ENCODE measurements around the gene EPS8L3. TPM values are rescaled to one million over a fixed set of nuclear protein-coding genes. Genes with fewer than 3 reads are reported as not detected.

Gene EPS8L3
- total and polyA plus RNA-seq, 4 donors, result 0.09 to 0.38 (median 0.15) TPM; not detected in 1

- no peak overlapping the region for H3K9ac ChIP-seq (ENCODE audit: low read depth in 1 of 2, low read length in 2 of 2)
- H3K4me3 ChIP-seq (ENCODE audit: low read depth in 1 of 3, low read length in 3 of 3), result no peak overlapping the region
- no peaks in the 10 kb centered on the region for H3K36me3 ChIP-seq (ENCODE audit: control insufficient read depth in 4 of 4, insufficient read depth in 3 of 4, low read depth in 1 of 4, low read length in 3 of 4)
- DNase-seq (ENCODE audit: low spot score), result no peak
- no peak overlapping the region for H3K27ac ChIP-seq (ENCODE audit: low read depth in 1 of 2, low read length in 2 of 2)
- WGBS, result 92% methylated on average over 8 of the region's 8 CpGs
- TF ChIP-seq, protein P1, sequence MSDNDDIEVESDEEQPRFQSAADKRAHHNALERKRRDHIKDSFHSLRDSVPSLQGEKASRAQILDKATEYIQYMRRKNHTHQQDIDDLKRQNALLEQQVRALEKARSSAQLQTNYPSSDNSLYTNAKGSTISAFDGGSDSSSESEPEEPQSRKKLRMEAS (IDR thresholded peaks at IDR 0.05), result no peak
- TF ChIP-seq NR2F2 (IDR thresholded peaks at IDR 0.05) (no peak), CTCF (IDR thresholded peaks at IDR 0.05; ENCODE audit: low read depth, low read length, missing input control) (no peak), JUND (IDR thresholded peaks at IDR 0.05) (no peak), HNF4A (conservative IDR thresholded peaks at IDR 0.05) (no peak), YY1 (IDR thresholded peaks at IDR 0.05) (no peak), ATF3 (IDR thresholded peaks at IDR 0.05) (no peak), RAD21 (IDR thresholded peaks at IDR 0.05) (no peak), FOXA2 (IDR thresholded peaks at IDR 0.05) (no peak), GABPA (IDR thresholded peaks at IDR 0.05 in 1 of 2, conservative IDR thresholded peaks at IDR 0.05 in 1 of 2) (no peak), FOXA1 (IDR thresholded peaks at IDR 0.05) (no peak), EGR1 (IDR thresholded peaks at IDR 0.05; ENCODE audit: low read depth in 2 of 2) (no peak), SP1 (IDR thresholded peaks at IDR 0.05) (no peak)
- TF ChIP-seq, protein P2, sequence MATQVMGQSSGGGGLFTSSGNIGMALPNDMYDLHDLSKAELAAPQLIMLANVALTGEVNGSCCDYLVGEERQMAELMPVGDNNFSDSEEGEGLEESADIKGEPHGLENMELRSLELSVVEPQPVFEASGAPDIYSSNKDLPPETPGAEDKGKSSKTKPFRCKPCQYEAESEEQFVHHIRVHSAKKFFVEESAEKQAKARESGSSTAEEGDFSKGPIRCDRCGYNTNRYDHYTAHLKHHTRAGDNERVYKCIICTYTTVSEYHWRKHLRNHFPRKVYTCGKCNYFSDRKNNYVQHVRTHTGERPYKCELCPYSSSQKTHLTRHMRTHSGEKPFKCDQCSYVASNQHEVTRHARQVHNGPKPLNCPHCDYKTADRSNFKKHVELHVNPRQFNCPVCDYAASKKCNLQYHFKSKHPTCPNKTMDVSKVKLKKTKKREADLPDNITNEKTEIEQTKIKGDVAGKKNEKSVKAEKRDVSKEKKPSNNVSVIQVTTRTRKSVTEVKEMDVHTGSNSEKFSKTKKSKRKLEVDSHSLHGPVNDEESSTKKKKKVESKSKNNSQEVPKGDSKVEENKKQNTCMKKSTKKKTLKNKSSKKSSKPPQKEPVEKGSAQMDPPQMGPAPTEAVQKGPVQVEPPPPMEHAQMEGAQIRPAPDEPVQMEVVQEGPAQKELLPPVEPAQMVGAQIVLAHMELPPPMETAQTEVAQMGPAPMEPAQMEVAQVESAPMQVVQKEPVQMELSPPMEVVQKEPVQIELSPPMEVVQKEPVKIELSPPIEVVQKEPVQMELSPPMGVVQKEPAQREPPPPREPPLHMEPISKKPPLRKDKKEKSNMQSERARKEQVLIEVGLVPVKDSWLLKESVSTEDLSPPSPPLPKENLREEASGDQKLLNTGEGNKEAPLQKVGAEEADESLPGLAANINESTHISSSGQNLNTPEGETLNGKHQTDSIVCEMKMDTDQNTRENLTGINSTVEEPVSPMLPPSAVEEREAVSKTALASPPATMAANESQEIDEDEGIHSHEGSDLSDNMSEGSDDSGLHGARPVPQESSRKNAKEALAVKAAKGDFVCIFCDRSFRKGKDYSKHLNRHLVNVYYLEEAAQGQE (IDR thresholded peaks at IDR 0.05), result no peak
- TF ChIP-seq, protein P3, sequence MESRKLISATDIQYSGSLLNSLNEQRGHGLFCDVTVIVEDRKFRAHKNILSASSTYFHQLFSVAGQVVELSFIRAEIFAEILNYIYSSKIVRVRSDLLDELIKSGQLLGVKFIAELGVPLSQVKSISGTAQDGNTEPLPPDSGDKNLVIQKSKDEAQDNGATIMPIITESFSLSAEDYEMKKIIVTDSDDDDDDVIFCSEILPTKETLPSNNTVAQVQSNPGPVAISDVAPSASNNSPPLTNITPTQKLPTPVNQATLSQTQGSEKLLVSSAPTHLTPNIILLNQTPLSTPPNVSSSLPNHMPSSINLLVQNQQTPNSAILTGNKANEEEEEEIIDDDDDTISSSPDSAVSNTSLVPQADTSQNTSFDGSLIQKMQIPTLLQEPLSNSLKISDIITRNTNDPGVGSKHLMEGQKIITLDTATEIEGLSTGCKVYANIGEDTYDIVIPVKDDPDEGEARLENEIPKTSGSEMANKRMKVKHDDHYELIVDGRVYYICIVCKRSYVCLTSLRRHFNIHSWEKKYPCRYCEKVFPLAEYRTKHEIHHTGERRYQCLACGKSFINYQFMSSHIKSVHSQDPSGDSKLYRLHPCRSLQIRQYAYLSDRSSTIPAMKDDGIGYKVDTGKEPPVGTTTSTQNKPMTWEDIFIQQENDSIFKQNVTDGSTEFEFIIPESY (IDR thresholded peaks at IDR 0.05), result no peak
- H3K27me3 ChIP-seq (ENCODE audit: control insufficient read depth in 4 of 4, insufficient read depth in 4 of 4, low read length in 3 of 4), result no peaks in the 10 kb centered on the region
- H3K4me1 ChIP-seq (ENCODE audit: control insufficient read depth in 4 of 4, insufficient read depth in 4 of 4, low read length in 3 of 4), result no peaks in the 10 kb centered on the region
- H3K9me3 ChIP-seq (ENCODE audit: control insufficient read depth in 4 of 4, low read length in 3 of 4), result no peaks in the 10 kb centered on the region
Measured at GRCh38 chr1:109805486-109806165, 41.9 kb upstream of the EPS8L3 start.

DNA sequence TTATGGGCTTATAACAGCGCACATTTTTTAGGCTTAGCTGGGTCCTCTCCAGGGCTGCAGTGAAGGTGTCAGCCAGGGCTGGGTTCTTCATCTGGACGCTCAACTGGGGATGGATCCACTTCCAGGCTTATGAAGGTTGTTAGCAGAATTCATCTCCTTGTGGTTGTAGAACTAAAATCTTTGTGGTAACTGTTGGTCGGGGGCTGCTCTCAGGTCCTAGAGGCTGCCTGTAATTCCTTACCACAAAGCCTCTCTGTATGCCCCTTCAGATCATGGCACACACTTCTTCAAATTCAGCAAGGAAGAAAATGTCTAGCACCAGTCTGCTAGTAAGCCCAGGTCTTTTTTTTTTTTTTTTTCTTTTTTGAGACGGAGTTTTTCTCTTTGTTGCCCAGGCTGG is 40.9 kb upstream of the EPS8L3 start:
- no peaks in the 10 kb centered on the region for H3K36me3 ChIP-seq (ENCODE audit: control insufficient read depth in 4 of 4, insufficient read depth in 3 of 4, low read depth in 1 of 4, low read length in 3 of 4)
- no peak for DNase-seq (ENCODE audit: low spot score)
- no peak overlapping the region for H3K9ac ChIP-seq (ENCODE audit: low read depth in 1 of 2, low read length in 2 of 2)
- H3K27ac ChIP-seq (ENCODE audit: low read depth in 1 of 2, low read length in 2 of 2), result no peak overlapping the region
- H3K9me3 ChIP-seq (ENCODE audit: control insufficient read depth in 4 of 4, low read length in 3 of 4), result no peaks in the 10 kb centered on the region
- no peaks in the 10 kb centered on the region for H3K4me1 ChIP-seq (ENCODE audit: control insufficient read depth in 4 of 4, insufficient read depth in 4 of 4, low read length in 3 of 4)
- TF ChIP-seq JUND (IDR thresholded peaks at IDR 0.05), result no peak
- no peak for TF ChIP-seq TAF1 (conservative IDR thresholded peaks at IDR 0.05)
- no peak for TF ChIP-seq NR2F2 (IDR thresholded peaks at IDR 0.05)
- TF ChIP-seq, protein P1 (IDR thresholded peaks at IDR 0.05), result no peak
- no peak overlapping the region for H3K4me3 ChIP-seq (ENCODE audit: low read depth in 1 of 3, low read length in 3 of 3)
- WGBS, result 92% methylated on average over 4 of the region's 4 CpGs
- H3K27me3 ChIP-seq (ENCODE audit: control insufficient read depth in 4 of 4, insufficient read depth in 4 of 4, low read length in 3 of 4), result no peaks in the 10 kb centered on the region

Measured in liver (tissue), 9 donors.